Fibroblast of lung (primary cell): ENCODE data around the gene RCCD1. TPM values are rescaled to one million over a fixed set of nuclear protein-coding genes. Genes with fewer than 3 reads are reported as not detected.
"Not testable (repeated sequence)": the region's sequence is repeated elsewhere in the genome, so short reads cannot be mapped to it uniquely, and the experiment has no call there.

Experiments
- DNase-seq, 2 donors: peaks; one replicate each; pipeline versions ENCODE4 v3.0.0 to v3.0.0-alpha.2; 2010; ENCODE audit warnings: low read depth in 2 of 2
- H2AFZ ChIP-seq: 2 replicates; pipeline ENCODE4 v1.5.1; 2012; ENCODE audit warnings: low read length, control low read depth, inconsistent platforms
- H3K27ac ChIP-seq: 2 replicates; pipeline ENCODE4 v1.5.1; 2011; ENCODE audit warnings: low read length, control low read depth; ENCODE audit not compliant: insufficient read depth
- H3K27me3 ChIP-seq: 2 replicates; pipeline ENCODE4 v1.5.1; 2011; ENCODE audit warnings: mild to moderate bottlenecking, low read length; ENCODE audit not compliant: control insufficient read depth, insufficient read depth
- H3K36me3 ChIP-seq: 2 replicates; pipeline ENCODE4 v1.5.1; 2011; ENCODE audit warnings: low read length; ENCODE audit not compliant: control insufficient read depth, insufficient read depth
- H3K4me1 ChIP-seq: 2 replicates; pipeline ENCODE4 v1.5.1; 2011; ENCODE audit warnings: low read length; ENCODE audit not compliant: control insufficient read depth, insufficient read depth; ENCODE audit errors: extremely low read depth
- H3K4me2 ChIP-seq: 2 replicates; pipeline ENCODE4 v1.5.1; 2011; ENCODE audit warnings: low read length, control low read depth; ENCODE audit not compliant: insufficient read depth; ENCODE audit errors: extremely low read depth
- H3K4me3 ChIP-seq, 4 experiments: fragments of 200-600 bp in 1 of 4; sonication (generic) in 1 of 4; replicated peaks in 1 of 4; 2 replicates each; pipeline ENCODE4 v1.5.1; 2011 to 2016; ENCODE audit warnings: low read length in 4 of 4, low read depth in 3 of 4, mild to moderate bottlenecking in 3 of 4, control low read depth in 2 of 4, inconsistent platforms in 1 of 4, mixed read lengths in 1 of 4; ENCODE audit not compliant: insufficient read depth in 1 of 4; ENCODE audit errors: control extremely low read depth in 1 of 4
- H3K79me2 ChIP-seq: 2 replicates; pipeline ENCODE4 v1.5.1; 2012; ENCODE audit warnings: mild to moderate bottlenecking, low read length, inconsistent platforms; ENCODE audit not compliant: control insufficient read depth, insufficient read depth
- H3K9ac ChIP-seq: 2 replicates; pipeline ENCODE4 v1.5.1; 2011; ENCODE audit warnings: mild to moderate bottlenecking, low read length, control low read depth; ENCODE audit not compliant: insufficient read depth
- H3K9me3 ChIP-seq: 2 replicates; pipeline ENCODE4 v1.5.1; 2012; ENCODE audit warnings: low read depth, low read length; ENCODE audit not compliant: control insufficient read depth, insufficient read depth
- H4K20me1 ChIP-seq: 2 replicates; pipeline ENCODE4 v1.5.1; 2011; ENCODE audit warnings: low read length; ENCODE audit not compliant: control insufficient read depth, insufficient read depth; ENCODE audit errors: extremely low read depth
- CTCF ChIP-seq, 2 donors: IDR thresholded peaks in 1 of 2; conservative IDR thresholded peaks in 1 of 2; 1 replicate in 1 of 2; 2 replicates in 1 of 2; pipeline ENCODE4 v1.5.1; 2011 to 2012; ENCODE audit warnings: low read length in 2 of 2, control low read depth in 1 of 2, inconsistent platforms in 1 of 2, low read depth in 1 of 2, mild to moderate bottlenecking in 1 of 2
- EZH2 ChIP-seq: IDR thresholded peaks from 2 replicates; pipeline ENCODE4 v1.5.1; 2012; ENCODE audit warnings: low read length, control low read depth, mild to moderate bottlenecking; ENCODE audit errors: missing control alignments
- polyA plus RNA-seq, 2 donors: library from polyadenylated mRNA; depleted of rRNA in 1 of 2; stranded (reverse) in 1 of 2; unstranded in 1 of 2; fragments of >200 nt; gene quantifications; 2 replicates each; pipeline ENCODE4 v1.2.1, GENCODE V29; 2011 to 2012; ENCODE audit warnings: missing spikeins in 1 of 2
- total RNA-seq: library from RNA; depleted of rRNA; stranded (reverse); fragments of >200 nt; gene quantifications from 2 replicates; pipeline ENCODE4 v1.2.1, GENCODE V29; 2014

RCCD1 gene
- total and polyA plus RNA-seq, 2 donors (not counting 1 experiment from before 2014, with no cell fraction given): 5.9 to 14.2 TPM

GRCh38 chr15:90918835-90919234, 35.8 kb upstream of the RCCD1 start:
- Histone ChIP-seq H3K27ac (no peak overlapping the region), H2AFZ (no peak overlapping the region), H3K9ac (no peak overlapping the region), H3K27me3 (no peaks in the 10 kb centered on the region), H3K36me3 (peaks cover 16% of the 10 kb centered on the region), H4K20me1 (no peaks in the 10 kb centered on the region), H3K79me2 (no peaks in the 10 kb centered on the region), H3K9me3 (no peaks in the 10 kb centered on the region), H3K4me1 (no peaks in the 10 kb centered on the region), H3K4me3 (no peak overlapping the region), H3K4me2 (no peak overlapping the region)
- no peak for TF ChIP-seq CTCF (conservative IDR thresholded peaks at IDR 0.05 in 1 of 2, IDR thresholded peaks at IDR 0.05 in 1 of 2; ENCODE audit: low read depth in 1 of 2, low read length in 2 of 2)
- no peak for TF ChIP-seq EZH2
- DNase-seq: no peak

- Histone ChIP-seq H3K79me2 (no peaks in the 10 kb centered on the region), H3K9me3 (no peaks in the 10 kb centered on the region), H3K4me2 (no peak overlapping the region), H3K4me1 (no peaks in the 10 kb centered on the region), H4K20me1 (no peaks in the 10 kb centered on the region), H3K36me3 (peaks cover 15% of the 10 kb centered on the region), H3K4me3 (no peak overlapping the region), H3K9ac (no peak overlapping the region), H2AFZ (no peak overlapping the region), H3K27ac (no peak overlapping the region), H3K27me3 (no peaks in the 10 kb centered on the region)
- no peak for TF ChIP-seq CTCF (conservative IDR thresholded peaks at IDR 0.05 in 1 of 2, IDR thresholded peaks at IDR 0.05 in 1 of 2; ENCODE audit: low read depth in 1 of 2, low read length in 2 of 2)
- TF ChIP-seq EZH2: no peak
- no peak for DNase-seq
These were observed 32.8 kb upstream of the RCCD1 start for GRCh38 chr15:90921887-90922286.

- not testable (repeated sequence) for H3K4me3 ChIP-seq, H3K9ac ChIP-seq, H3K4me1 ChIP-seq, H4K20me1 ChIP-seq, H3K27ac ChIP-seq, H3K4me2 ChIP-seq, DNase-seq, H3K27me3 ChIP-seq, H3K79me2 ChIP-seq, H2AFZ ChIP-seq, H3K9me3 ChIP-seq
- peaks cover 10% of the 10 kb centered on the region for H3K36me3 ChIP-seq
These were observed 31.9 kb upstream of the RCCD1 start for GRCh38 chr15:90922712-90923322.
